Endometrial microvascular endothelial cells (primary cell): ENCODE results near the gene TMEM94. TPM values are rescaled to one million over a fixed set of nuclear protein-coding genes. Genes with fewer than 3 reads are reported as not detected.

Experiments
- in situ Hi-C: cut with HindIII; loops from 2 replicates; pipeline ENCODE4 v1.10.0; 2017; ENCODE audit warnings: low sequenced_read_pairs, low pct_unique_long_range_greater_than_20kb; ENCODE audit errors: inconsistent ontology term
- total RNA-seq: library from RNA; depleted of rRNA; stranded (reverse); fragments of >200 nt; gene quantifications from one replicate; pipeline ENCODE4 v1.2.3, GENCODE V29; 2015; ENCODE audit errors: inconsistent ontology term

Gene TMEM94
- total RNA-seq, 1 donor from 2014 or later, result 40.7 TPM

DNA sequence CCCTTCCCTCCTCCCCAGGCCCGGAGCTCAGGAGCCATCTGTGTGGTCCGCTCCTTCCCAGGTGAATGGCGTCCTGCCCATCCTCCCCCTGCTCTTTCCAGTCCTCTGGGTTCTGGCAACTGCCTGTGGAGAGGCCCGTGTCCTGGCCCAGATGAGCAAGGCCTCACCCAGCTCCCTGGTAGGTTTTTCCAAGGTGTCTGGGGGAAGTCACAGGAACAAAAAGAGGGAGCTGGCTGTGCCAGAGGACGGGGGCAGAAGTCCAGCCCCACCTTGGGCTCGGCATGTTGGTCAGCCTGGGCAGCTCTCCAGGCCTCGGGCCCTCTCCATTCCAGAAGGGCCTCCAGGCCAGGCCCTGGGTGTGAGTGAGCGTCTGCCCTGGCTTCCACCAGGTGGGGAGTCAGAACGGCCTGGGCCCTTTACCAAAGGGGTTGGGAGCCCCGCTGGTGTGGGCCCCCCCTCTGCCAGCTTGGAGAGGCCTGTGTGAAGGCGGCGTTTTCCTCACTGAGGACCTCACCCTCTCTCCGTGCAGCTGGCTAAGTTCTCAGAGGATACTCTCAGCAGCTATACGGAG lies 33.8 kb downstream of the TMEM94 start:
- in situ Hi-C loops, result no loop called here

- in situ Hi-C loops, result no loop called here
Observed at GRCh38 chr17:75490953-75491649, 34.7 kb downstream of the TMEM94 start.

DNA sequence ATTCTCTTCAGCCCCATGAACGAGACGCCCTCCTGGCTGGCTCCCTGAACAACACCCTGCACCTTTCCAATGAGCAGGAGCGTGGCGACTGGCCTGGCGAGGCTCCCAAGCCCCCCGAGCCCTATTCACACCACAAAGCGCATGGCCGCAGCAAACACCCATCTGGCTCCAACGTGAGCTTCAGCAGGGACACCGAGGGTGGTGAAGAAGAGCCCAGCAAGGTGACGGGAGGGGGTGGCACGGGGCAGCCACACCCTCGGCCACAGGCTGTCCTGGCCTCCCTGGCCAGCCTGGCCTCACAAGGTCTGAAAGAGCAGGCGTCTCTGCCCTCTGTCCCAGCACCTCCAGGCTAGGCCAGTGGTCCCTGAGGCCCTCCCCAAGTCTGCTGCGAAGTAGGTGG lies 35.2 kb downstream of the TMEM94 start:
- in situ Hi-C loops, result no loop called here

DNA sequence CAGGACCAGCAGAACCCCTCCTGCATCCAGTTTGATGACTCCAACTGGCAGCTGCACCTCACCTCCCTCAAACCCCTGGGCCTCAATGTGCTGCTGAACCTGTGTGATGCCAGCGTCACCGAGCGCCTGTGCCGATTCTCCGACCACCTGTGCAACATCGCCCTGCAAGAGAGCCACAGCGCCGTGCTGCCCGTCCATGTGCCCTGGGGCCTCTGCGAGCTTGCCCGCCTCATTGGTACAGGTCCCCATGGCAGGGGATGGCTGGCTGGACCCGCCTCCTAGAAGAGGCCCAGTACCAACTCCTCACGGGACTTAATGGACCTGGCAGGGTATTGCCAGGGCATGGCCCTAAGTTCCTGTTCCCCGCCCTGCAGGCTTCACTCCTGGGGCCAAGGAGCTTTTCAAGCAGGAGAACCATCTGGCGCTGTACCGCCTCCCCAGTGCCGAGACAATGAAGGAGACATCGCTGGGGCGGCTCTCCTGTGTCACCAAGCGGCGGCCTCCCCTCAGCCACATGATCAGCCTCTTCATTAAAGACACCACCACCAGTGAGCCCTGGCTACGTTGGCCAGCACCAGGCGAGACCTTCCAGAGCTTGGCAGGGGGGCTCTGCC lies 36.2 kb downstream of the TMEM94 start:
- in situ Hi-C loops, result no loop called here

DNA sequence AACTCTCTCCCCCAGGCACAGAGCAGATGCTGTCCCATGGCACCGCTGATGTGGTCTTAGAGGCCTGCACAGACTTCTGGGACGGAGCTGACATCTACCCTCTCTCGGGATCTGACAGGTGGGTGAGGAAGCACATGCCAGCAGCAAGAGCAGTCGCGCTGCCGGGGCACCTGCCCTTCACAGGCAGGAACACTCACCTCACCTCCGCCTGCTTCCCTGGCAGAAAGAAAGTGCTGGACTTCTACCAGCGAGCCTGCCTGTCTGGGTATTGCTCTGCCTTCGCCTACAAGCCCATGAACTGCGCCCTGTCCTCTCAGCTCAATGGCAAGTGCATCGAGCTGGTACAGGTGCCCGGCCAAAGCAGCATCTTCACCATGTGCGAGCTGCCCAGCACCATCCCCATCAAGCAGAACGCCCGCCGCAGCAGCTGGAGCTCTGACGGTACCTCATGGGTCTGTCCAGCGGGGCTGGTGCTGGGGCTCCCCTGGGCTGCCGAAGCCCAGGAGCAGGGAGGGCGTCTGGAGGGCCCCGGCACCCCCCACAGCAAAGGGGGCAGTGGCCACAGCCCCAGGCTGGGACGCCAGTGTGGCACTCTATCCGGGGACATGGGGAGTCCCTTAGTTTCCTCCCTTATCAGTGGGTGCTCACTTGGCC lies 37.2 kb downstream of the TMEM94 start:
- in situ Hi-C loops, result no loop called here

- in situ Hi-C loops, result no loop called here
Observed at GRCh38 chr17:75494326-75494877, 38.0 kb downstream of the TMEM94 start.

DNA sequence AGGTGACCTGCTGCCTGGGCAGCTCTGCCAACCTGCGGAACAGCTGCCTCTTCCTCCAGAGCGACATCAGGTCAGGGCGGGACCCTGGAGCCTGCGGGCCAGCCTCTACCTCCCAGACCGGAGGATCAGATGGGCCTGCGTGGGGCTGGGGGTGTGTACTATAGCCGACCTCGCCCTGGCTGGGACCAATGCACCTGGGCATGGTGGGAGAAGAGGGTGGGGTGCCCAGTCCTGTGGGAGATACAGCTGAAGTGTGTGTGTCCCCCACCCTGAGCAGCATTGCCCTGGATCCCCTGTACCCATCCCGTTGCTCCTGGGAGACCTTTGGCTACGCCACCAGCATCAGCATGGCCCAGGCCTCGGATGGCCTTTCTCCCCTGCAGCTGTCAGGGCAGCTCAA lies 39.6 kb downstream of the TMEM94 start:
- in situ Hi-C loops, result no loop called here

GRCh38 chr17:75498039-75498725 lies 41.7 kb downstream of the TMEM94 start:
- in situ Hi-C loops, result no loop called here

DNA sequence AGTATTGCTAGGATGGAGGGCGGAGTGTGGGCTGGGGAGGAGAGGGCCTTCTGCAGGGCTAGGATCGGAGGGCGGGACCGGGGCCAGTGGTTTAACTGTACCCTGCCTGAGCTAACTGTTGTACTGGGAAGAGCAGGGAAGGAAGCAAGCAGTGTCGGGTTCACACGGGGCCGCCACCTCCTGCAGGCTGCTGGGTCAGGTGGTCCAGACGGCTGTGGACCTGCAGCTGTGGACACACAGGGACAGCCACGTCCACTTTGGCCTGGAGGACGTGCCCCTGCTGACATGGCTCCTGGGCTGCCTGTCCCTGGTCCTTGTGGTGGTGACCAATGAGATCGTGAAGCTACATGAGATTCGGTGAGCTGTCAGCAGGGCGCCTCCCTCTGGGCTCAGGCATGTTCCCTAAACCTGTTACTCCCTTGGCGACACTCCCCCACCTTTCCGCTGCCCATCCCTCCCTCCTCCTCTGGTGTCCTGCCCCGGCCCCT lies 42.3 kb downstream of the TMEM94 start:
- in situ Hi-C loops, result no loop called here

GRCh38 chr17:75499313-75500022 lies 43.0 kb downstream of the TMEM94 start:
- in situ Hi-C loops, result no loop called here

- in situ Hi-C loops, result no loop called here
Observed at GRCh38 chr17:75500419-75501216, 44.2 kb downstream of the TMEM94 start.

GRCh38 chr17:75501378-75502071 lies 45.1 kb downstream of the TMEM94 start:
- in situ Hi-C loops, result no loop called here

GRCh38 chr17:75502072-75502720 lies 45.8 kb downstream of the TMEM94 start:
- in situ Hi-C loops, result no loop called here

DNA sequence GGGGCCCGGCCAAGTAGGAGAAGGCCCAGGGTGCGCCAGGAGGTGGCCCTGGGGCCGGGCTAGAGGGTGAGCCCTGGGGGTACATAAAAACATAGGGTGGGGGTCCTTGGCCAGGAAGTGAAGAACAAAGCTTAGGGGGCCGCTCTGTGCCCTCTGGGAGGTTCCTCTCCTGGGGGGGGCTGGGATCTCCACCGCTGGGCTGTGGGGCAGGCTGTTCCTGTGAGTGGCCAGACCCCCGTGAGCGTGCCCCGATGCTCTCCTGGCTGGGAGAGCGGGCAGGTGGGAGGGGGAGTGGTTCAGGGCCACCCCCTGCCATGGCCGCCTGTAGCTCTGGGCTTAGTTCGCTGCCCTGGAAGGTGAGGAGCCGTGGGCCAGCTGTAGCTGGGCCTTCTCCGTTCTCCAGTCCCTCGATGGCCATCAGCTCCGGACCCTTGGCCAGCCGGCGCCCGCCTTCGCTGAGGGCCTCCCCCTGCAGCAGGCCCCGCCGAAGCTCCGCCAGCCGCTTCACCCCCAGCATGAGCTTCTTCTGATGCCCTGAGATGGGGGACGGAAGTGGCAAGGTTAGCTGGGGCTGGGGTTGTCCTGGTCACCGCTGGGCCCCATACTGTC lies 46.4 kb downstream of the TMEM94 start:
- in situ Hi-C loops, result no loop called here

DNA sequence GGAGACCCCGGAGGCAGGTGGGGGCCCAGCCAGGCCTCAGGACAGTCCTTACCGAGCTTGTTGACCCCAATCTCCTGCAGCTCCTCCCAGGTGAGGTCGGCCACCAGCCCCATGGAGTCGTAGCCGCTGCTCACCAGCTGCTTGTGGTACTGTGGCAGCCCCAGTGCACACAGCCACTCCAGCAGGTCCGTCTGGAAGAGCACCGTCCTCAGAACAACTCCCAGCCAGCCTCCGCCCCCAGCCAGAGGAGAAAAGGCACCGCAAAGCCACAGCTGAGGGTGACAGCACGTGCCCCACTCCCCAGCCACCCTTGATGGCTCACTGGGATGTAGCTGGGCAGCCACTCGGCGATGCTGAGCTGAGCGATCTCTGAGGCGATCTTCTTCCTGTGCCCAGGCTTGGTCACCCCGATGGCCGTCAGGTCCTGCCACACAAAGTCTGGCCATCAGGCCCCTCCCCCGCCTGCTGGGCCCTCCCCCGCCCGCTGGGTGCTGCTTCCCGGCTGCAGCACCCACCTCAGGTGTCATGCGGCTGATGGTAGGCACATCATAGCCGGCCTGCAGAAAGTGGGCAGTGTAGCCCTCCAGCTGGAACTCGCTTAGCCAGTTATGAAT lies 47.0 kb downstream of the TMEM94 start:
- in situ Hi-C loops, result no loop called here

- in situ Hi-C loops, result no loop called here
Observed at GRCh38 chr17:75503976-75504346, 47.5 kb downstream of the TMEM94 start.
